ENCODE results near the gene OSBPL3. TPM values are rescaled to one million over a fixed set of nuclear protein-coding genes. Genes with fewer than 3 reads are reported as not detected.

Gene OSBPL3
- total and polyA plus RNA-seq, 4 experiments from 2014 or later, result 6.9 to 72.7 (median 40.5) TPM

- ChIA-PET CTCF (ENCODE audit: partially characterized antibody) (interaction anchor here (1.0 to 4.8 kb wide), 4 partner anchors 10 to 296 kb away, joined by 3 to 47 read pairs (median 15); no protein-coding TSS in a partner anchor), POLR2A (ENCODE audit: partially characterized antibody) (no interaction called here)
- Histone ChIP-seq H3K4me3 (ENCODE audit: low read length in 2 of 2) (no peak overlapping the region), H3K27ac (ENCODE audit: low read depth, low read length) (no peak overlapping the region), H3K27me3 (ENCODE audit: insufficient read depth, low read length) (no peaks in the 10 kb centered on the region), H3K9me3 (ENCODE audit: control insufficient read depth in 1 of 2, low read length in 2 of 2) (no peaks in the 10 kb centered on the region), H3K36me3 (ENCODE audit: insufficient read depth, low read length) (peaks cover 32% of the 10 kb centered on the region), H3K4me1 (ENCODE audit: insufficient read depth, low read length) (peaks cover 4% of the 10 kb centered on the region)
- no peak for DNase-seq
- Mint-ChIP-seq H3K9me3 (peaks cover 0 to 2% (median 0%) of the 10 kb centered on the region in 8 donors), H3K4me1 (peaks cover 4 to 9% (median 5%) of the 10 kb centered on the region in 4 donors), H3K27ac (no peak overlapping the region), H3K4me3 (no peak overlapping the region), H3K36me3 (peaks cover 69 to 70% of the 10 kb centered on the region in 2 donors), H3K27me3 (no peaks in the 10 kb centered on the region)
- intact Hi-C loops (cut with micrococcal nuclease), result no loop called here
Measured at GRCh38 chr7:24802300-24802699, 177.7 kb downstream of the OSBPL3 start.

- H3K36me3 Mint-ChIP-seq, result peaks cover 71 to 72% of the 10 kb centered on the region in 2 donors
- H3K27me3 Mint-ChIP-seq, result no peaks in the 10 kb centered on the region
- peaks cover 32% of the 10 kb centered on the region for H3K36me3 ChIP-seq (ENCODE audit: insufficient read depth, low read length)
- H3K4me3 ChIP-seq (ENCODE audit: low read length in 2 of 2), result no peak overlapping the region
- ChIA-PET CTCF (ENCODE audit: partially characterized antibody) (interaction anchor here (1.2 to 4.8 kb wide), 4 partner anchors 10 to 297 kb away, joined by 3 to 47 read pairs (median 15); no protein-coding TSS in a partner anchor), POLR2A (ENCODE audit: partially characterized antibody) (no interaction called here)
- no peak overlapping the region for H3K27ac Mint-ChIP-seq
- no peak for DNase-seq
- H3K4me1 Mint-ChIP-seq, result peaks cover 5 to 9% (median 5%) of the 10 kb centered on the region in 4 donors
- H3K4me1 ChIP-seq (ENCODE audit: insufficient read depth, low read length), result peaks cover 4% of the 10 kb centered on the region
- intact Hi-C loops (cut with micrococcal nuclease), result no loop called here
- no peak overlapping the region for H3K27ac ChIP-seq (ENCODE audit: low read depth, low read length)
- H3K9me3 ChIP-seq (ENCODE audit: control insufficient read depth in 1 of 2, low read length in 2 of 2), result no peaks in the 10 kb centered on the region
- H3K27me3 ChIP-seq (ENCODE audit: insufficient read depth, low read length), result no peaks in the 10 kb centered on the region
- H3K9me3 Mint-ChIP-seq, result peaks cover 0 to 2% (median 0%) of the 10 kb centered on the region in 8 donors
- no peak overlapping the region for H3K4me3 Mint-ChIP-seq
Measured at GRCh38 chr7:24801883-24802282, 178.1 kb downstream of the OSBPL3 start.

- H3K36me3 ChIP-seq (ENCODE audit: insufficient read depth, low read length), result peaks cover 26% of the 10 kb centered on the region
- DNase-seq, result no peak
- peaks cover 4% of the 10 kb centered on the region for H3K4me1 ChIP-seq (ENCODE audit: insufficient read depth, low read length)
- Mint-ChIP-seq H3K4me1 (peaks cover 7 to 12% (median 8%) of the 10 kb centered on the region in 4 donors), H3K36me3 (peaks cover 64 to 75% of the 10 kb centered on the region in 2 donors), H3K4me3 (peak overlapping the region in 1 of 8 donors; percentile 40), H3K27ac (peak overlapping the region in 1 of 7 donors; percentile 13), H3K27me3 (no peaks in the 10 kb centered on the region), H3K9me3 (peaks cover 0 to 2% (median 0%) of the 10 kb centered on the region in 8 donors)
- H3K4me3 ChIP-seq (ENCODE audit: low read length in 2 of 2), result no peak overlapping the region
- ChIA-PET POLR2A (ENCODE audit: partially characterized antibody) (interaction anchor here (0.6 kb wide), 1 partner anchor 21 kb away, joined by 3 read pairs; no protein-coding TSS in a partner anchor), CTCF (ENCODE audit: partially characterized antibody) (interaction anchor here (1.2 to 4.8 kb wide), 5 partner anchors 11 to 340 kb away, joined by 3 to 47 read pairs (median 10); no protein-coding TSS in a partner anchor)
- intact Hi-C loops (cut with micrococcal nuclease), result no loop called here
- H3K27ac ChIP-seq (ENCODE audit: low read depth, low read length), result no peak overlapping the region
- no peaks in the 10 kb centered on the region for H3K9me3 ChIP-seq (ENCODE audit: control insufficient read depth in 1 of 2, low read length in 2 of 2)
- H3K27me3 ChIP-seq (ENCODE audit: insufficient read depth, low read length), result no peaks in the 10 kb centered on the region
Measured at GRCh38 chr7:24800667-24801066, 179.3 kb downstream of the OSBPL3 start.

- Mint-ChIP-seq H3K36me3 (peaks cover 61 to 78% of the 10 kb centered on the region in 2 donors), H3K27ac (no peak overlapping the region), H3K4me1 (peaks cover 7 to 18% (median 11%) of the 10 kb centered on the region in 4 donors), H3K27me3 (no peaks in the 10 kb centered on the region), H3K9me3 (peaks cover 0 to 2% (median 0%) of the 10 kb centered on the region in 8 donors), H3K4me3 (no peak overlapping the region)
- H3K4me3 ChIP-seq (ENCODE audit: low read length in 2 of 2), result no peak overlapping the region
- H3K27me3 ChIP-seq (ENCODE audit: insufficient read depth, low read length), result no peaks in the 10 kb centered on the region
- peaks cover 4% of the 10 kb centered on the region for H3K4me1 ChIP-seq (ENCODE audit: insufficient read depth, low read length)
- ChIA-PET POLR2A (ENCODE audit: partially characterized antibody) (interaction anchor here (0.6 kb wide), 1 partner anchor 22 kb away, joined by 3 read pairs; no protein-coding TSS in a partner anchor), CTCF (ENCODE audit: partially characterized antibody) (interaction anchor here (1.1 to 4.8 kb wide), 5 partner anchors 12 to 340 kb away, joined by 3 to 47 read pairs (median 4); no protein-coding TSS in a partner anchor)
- peaks cover 23% of the 10 kb centered on the region for H3K36me3 ChIP-seq (ENCODE audit: insufficient read depth, low read length)
- intact Hi-C loops (cut with micrococcal nuclease), result no loop called here
- H3K27ac ChIP-seq (ENCODE audit: low read depth, low read length), result no peak overlapping the region
- H3K9me3 ChIP-seq (ENCODE audit: control insufficient read depth in 1 of 2, low read length in 2 of 2), result no peaks in the 10 kb centered on the region
- no peak for DNase-seq
Measured at GRCh38 chr7:24800073-24800472, 179.9 kb downstream of the OSBPL3 start.

DNA sequence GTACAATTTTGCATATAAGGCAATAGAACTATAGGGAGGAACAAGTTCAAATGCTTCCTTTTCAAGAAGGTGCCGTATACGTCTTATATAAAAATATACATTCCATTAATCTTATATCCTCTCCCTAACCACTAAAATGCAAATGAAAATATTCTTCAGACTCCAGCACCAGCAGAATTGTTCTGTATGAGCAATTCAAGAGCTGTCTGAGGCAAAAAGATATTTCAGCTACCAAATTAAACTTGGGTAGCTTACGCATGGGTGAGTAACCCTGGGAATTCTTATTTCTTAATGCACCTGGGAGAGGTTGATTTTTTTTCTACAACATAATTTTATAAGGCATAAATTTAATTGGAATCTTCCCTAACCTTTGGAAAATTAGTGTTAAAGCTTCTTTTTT, 180.5 kb downstream of the OSBPL3 start:
- Histone ChIP-seq H3K27ac (ENCODE audit: low read depth, low read length) (no peak overlapping the region), H3K9me3 (ENCODE audit: control insufficient read depth in 1 of 2, low read length in 2 of 2) (no peaks in the 10 kb centered on the region), H3K27me3 (ENCODE audit: insufficient read depth, low read length) (no peaks in the 10 kb centered on the region), H3K4me3 (ENCODE audit: low read length in 2 of 2) (no peak overlapping the region), H3K36me3 (ENCODE audit: insufficient read depth, low read length) (peaks cover 18% of the 10 kb centered on the region), H3K4me1 (ENCODE audit: insufficient read depth, low read length) (peaks cover 5% of the 10 kb centered on the region)
- ChIA-PET POLR2A (ENCODE audit: partially characterized antibody) (interaction anchor here (1.1 kb wide), 1 partner anchor 21 kb away, joined by 3 read pairs; no protein-coding TSS in a partner anchor), CTCF (ENCODE audit: partially characterized antibody) (interaction anchor here (1.1 to 4.8 kb wide), 4 partner anchors 12 to 299 kb away, joined by 3 to 47 read pairs (median 12); no protein-coding TSS in a partner anchor)
- Mint-ChIP-seq H3K9me3 (peaks cover 0 to 2% (median 0%) of the 10 kb centered on the region in 8 donors), H3K27ac (no peak overlapping the region), H3K4me3 (no peak overlapping the region), H3K36me3 (peaks cover 58 to 73% of the 10 kb centered on the region in 2 donors), H3K27me3 (no peaks in the 10 kb centered on the region), H3K4me1 (peaks cover 10 to 24% (median 16%) of the 10 kb centered on the region in 4 donors)
- no peak for DNase-seq
- intact Hi-C loops (cut with micrococcal nuclease), result no loop called here

DNA sequence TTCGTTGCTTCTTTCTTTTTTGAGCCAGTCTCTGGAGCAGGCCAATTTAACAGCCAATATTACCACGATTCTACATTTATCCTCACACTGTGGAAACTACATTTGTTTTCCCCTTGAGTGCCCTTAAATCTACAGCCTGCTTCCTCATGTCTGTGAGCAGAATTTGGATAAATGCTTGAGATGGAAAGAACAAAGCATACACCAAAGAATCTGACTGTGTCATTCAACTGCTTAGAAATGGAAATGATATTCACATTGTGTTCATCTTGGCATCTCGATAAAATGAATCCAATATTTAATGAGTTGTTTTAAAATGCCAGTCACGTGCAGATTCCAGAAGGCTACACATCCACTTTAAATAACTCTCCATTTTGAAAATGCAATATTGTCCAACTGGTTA, 181.7 kb downstream of the OSBPL3 start:
- Histone ChIP-seq H3K27ac (ENCODE audit: low read depth, low read length) (no peak overlapping the region), H3K4me3 (ENCODE audit: low read length in 2 of 2) (no peak overlapping the region), H3K4me1 (ENCODE audit: insufficient read depth, low read length) (peaks cover 12% of the 10 kb centered on the region), H3K27me3 (ENCODE audit: insufficient read depth, low read length) (no peaks in the 10 kb centered on the region), H3K9me3 (ENCODE audit: control insufficient read depth in 1 of 2, low read length in 2 of 2) (no peaks in the 10 kb centered on the region), H3K36me3 (ENCODE audit: insufficient read depth, low read length) (peaks cover 9% of the 10 kb centered on the region)
- Mint-ChIP-seq H3K9me3 (peaks cover 0 to 2% (median 0%) of the 10 kb centered on the region in 8 donors), H3K27ac (peak overlapping the region in 1 of 7 donors; percentile 49), H3K4me1 (peaks cover 16 to 29% (median 23%) of the 10 kb centered on the region in 4 donors), H3K36me3 (peaks cover 50 to 61% of the 10 kb centered on the region in 2 donors), H3K4me3 (no peak overlapping the region), H3K27me3 (no peaks in the 10 kb centered on the region)
- intact Hi-C loops (cut with micrococcal nuclease), result no loop called here
- CTCF ChIA-PET (ENCODE audit: partially characterized antibody), result interaction anchor here (1.0 to 4.1 kb wide), 3 partner anchors 14 to 300 kb away, joined by 3 to 20 read pairs (median 5); no protein-coding TSS in a partner anchor
- POLR2A ChIA-PET (ENCODE audit: partially characterized antibody), result no interaction called here
- DNase-seq, result no peak

- ChIA-PET CTCF (ENCODE audit: partially characterized antibody) (interaction anchor here (1.0 to 2.0 kb wide), 2 partner anchors 15 to 297 kb away, joined by 3 to 5 read pairs; no protein-coding TSS in a partner anchor), POLR2A (ENCODE audit: partially characterized antibody) (no interaction called here)
- DNase-seq, result no peak
- Mint-ChIP-seq H3K4me3 (no peak overlapping the region), H3K27ac (no peak overlapping the region), H3K36me3 (peaks cover 44 to 56% of the 10 kb centered on the region in 2 donors), H3K27me3 (no peaks in the 10 kb centered on the region), H3K9me3 (peaks cover 0 to 2% (median 0%) of the 10 kb centered on the region in 8 donors), H3K4me1 (peaks cover 16 to 29% (median 23%) of the 10 kb centered on the region in 4 donors)
- H3K36me3 ChIP-seq (ENCODE audit: insufficient read depth, low read length), result peaks cover 2% of the 10 kb centered on the region
- no peaks in the 10 kb centered on the region for H3K27me3 ChIP-seq (ENCODE audit: insufficient read depth, low read length)
- H3K4me3 ChIP-seq (ENCODE audit: low read length in 2 of 2), result no peak overlapping the region
- no peaks in the 10 kb centered on the region for H3K9me3 ChIP-seq (ENCODE audit: control insufficient read depth in 1 of 2, low read length in 2 of 2)
- no peak overlapping the region for H3K27ac ChIP-seq (ENCODE audit: low read depth, low read length)
- intact Hi-C loops (cut with micrococcal nuclease), result no loop called here
- peaks cover 12% of the 10 kb centered on the region for H3K4me1 ChIP-seq (ENCODE audit: insufficient read depth, low read length)
Measured at GRCh38 chr7:24797270-24797669, 182.7 kb downstream of the OSBPL3 start.
